Ovary (tissue), 3 donors: ENCODE results near the gene OPRL1.

Source experiments
- EP300 ChIP-seq: sonication (generic); formaldehyde crosslinking; IDR thresholded peaks from one replicate; pipeline ENCODE4 v1.6.1; 2017; ENCODE audit warnings: antibody characterized with exemption
- POLR2A ChIP-seq: fragments of 450-650 bp; IDR thresholded peaks from one replicate; pipeline ENCODE4 v1.6.1; 2017; ENCODE audit warnings: antibody characterized with exemption, mild to moderate bottlenecking, moderate library complexity
- TF ChIP-seq, protein P1 (sequence below), 3 donors: fragments of 450-650 bp in 2 of 3; fragments of 200-600 bp in 1 of 3; IDR thresholded peaks; one replicate each; pipeline versions ENCODE4 v1.5.1 to v1.8.0; 2016 to 2022; ENCODE audit warnings: antibody characterized with exemption in 3 of 3, mild to moderate bottlenecking in 1 of 3
- donor health status: DM: no; HTN: no; CAD: no.

DNA sequence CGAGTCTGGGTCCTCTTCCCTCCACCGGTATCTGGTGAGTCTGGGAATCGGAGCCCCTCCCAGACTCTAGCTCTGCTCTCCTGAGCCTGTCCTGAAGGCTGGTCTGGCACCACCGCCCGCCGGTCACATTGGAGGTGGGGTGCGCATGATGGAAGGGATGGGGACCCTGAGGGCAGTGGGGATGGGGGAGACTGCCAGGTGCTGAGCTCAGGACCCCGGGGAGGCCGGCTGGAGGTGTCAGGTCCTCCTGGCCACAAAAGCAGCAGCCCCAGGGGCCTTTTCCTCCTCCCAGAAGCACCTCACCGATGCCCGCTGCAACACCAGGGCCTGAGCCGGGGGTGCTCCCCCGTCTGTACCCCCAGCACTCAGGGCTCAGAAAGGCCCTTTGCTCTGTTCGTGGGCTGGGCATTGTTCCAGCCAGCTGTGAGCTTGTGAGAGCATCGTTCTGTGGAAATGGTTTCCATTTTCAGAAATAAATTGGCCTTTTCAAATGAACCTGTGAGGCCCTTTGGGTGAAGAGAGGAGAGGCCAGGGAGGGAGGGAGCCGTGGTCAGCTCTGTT, 30.0 kb downstream of the OPRL1 start:
- TF ChIP-seq, protein P1, sequence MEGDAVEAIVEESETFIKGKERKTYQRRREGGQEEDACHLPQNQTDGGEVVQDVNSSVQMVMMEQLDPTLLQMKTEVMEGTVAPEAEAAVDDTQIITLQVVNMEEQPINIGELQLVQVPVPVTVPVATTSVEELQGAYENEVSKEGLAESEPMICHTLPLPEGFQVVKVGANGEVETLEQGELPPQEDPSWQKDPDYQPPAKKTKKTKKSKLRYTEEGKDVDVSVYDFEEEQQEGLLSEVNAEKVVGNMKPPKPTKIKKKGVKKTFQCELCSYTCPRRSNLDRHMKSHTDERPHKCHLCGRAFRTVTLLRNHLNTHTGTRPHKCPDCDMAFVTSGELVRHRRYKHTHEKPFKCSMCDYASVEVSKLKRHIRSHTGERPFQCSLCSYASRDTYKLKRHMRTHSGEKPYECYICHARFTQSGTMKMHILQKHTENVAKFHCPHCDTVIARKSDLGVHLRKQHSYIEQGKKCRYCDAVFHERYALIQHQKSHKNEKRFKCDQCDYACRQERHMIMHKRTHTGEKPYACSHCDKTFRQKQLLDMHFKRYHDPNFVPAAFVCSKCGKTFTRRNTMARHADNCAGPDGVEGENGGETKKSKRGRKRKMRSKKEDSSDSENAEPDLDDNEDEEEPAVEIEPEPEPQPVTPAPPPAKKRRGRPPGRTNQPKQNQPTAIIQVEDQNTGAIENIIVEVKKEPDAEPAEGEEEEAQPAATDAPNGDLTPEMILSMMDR (IDR thresholded peaks at IDR 0.05): no peak
- no peak for TF ChIP-seq POLR2A
- TF ChIP-seq EP300: no peak
